Stimulated activated CD4-positive, alpha-beta T cell treated with anti-CD3 and anti-CD28 coated beads, Interleukin-12 subunit alpha, Interleukin-12 subunit beta, amount 100 ng/mL, for 48 hours (primary cell): ENCODE data around the gene AK8.

Experiments
- DNase-seq, 3 donors: peaks; one replicate each; pipeline ENCODE4 v3.0.0-alpha.2; 2020; ENCODE audit warnings: low read depth in 2 of 3, low spot score in 1 of 3

Gene AK8

GRCh38 chr9:132858751-132859150, 19.3 kb downstream of the AK8 start:
- no peak for DNase-seq

DNA sequence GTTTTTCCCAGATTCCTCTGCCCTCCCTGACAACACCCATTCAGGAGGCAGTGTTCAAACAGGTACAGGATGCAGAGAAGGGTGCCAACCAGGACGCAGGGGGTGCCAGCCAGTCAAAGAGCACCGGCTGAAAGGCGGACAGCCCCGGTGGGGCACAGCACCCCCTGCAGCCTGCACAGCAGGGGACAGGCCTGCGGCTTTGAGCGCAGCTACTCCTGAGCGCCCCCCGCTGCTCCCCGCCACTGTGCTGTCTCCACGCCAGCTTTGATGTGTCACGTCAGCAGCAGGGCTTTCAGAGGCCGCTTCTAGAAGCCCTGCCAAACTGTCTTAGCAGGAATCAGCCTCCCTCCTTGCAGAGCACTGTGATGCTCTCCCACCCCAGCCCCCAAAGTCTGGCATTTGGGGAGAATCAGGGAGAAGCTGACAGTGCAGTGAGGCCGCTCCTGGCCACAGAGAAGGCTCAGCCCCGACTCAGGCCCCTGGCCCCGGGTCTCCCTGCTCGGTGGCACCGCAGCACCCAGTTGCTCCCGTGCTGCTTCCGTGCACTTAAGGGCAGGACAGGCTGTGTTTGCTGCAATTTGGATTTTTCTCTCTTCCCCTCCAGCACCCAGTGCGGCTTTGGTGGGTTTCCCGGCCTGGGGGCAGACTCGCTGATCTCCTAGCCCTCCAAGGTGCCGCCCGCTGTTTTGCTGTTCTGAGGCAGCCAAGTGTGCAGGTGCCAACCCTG, 20.3 kb downstream of the AK8 start:
- DNase-seq = no peak

DNA sequence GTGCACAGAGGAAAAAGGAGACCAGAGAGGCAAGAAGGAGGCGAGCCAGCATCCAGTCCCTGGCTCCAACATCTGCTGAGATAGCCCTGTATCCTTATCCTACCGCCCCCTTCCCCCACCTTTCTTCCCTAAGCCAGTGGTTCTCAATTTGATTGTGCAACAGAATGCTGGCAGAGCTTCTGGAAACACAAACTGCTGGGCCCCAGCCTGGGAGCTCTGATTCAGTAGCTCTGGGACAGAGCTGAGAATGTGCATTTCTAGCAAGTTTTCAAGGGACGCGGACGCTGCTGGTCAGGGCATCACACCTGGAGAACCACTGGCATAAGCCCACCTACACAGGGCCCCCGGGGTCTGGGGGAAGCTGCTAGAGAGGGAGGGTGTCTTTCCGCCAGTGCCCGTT, 21.1 kb downstream of the AK8 start:
- no peak for DNase-seq

DNA sequence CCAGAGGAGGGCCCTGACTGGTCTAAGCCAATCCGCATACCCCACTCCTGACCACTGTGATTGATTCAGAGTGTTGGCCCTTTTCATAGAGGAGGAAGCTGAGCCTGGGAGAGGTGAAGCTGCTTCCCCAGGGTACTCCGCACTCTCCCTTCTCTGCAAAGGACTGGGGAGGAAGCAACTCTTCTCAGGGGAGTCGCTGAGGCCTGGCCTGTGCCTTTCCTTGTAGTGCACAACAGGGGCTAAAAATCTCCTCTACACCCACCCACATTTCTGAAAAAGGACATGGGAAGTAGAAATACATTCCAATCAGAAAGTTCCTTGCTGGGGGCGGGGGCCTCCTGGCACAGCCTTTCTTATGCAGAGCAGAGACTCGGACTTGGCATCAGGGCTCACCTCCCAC, 22.2 kb downstream of the AK8 start:
- no peak for DNase-seq

- DNase-seq = no peak
Measured at GRCh38 chr9:132854832-132855231, 23.3 kb downstream of the AK8 start.

DNA sequence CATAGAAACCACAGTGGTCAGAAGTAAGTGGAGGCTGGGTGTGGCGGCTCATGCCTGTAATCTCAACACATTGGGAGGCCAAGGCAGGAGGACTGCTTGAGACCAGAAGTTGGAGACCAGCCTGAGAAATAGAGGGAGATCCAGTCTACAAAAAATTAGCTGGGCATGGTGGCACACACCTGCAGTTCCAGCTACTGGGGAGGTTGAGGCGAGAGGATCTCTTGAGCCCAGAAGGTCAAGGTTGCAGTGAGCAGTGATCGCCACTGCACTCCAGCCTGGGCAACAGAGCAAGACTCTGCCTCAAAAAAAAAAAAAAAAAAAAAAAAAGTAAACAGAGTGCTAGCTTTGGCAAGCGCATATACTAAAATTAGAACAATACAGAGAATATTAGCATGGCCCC, 24.6 kb downstream of the AK8 start:
- DNase-seq = no peak

DNA sequence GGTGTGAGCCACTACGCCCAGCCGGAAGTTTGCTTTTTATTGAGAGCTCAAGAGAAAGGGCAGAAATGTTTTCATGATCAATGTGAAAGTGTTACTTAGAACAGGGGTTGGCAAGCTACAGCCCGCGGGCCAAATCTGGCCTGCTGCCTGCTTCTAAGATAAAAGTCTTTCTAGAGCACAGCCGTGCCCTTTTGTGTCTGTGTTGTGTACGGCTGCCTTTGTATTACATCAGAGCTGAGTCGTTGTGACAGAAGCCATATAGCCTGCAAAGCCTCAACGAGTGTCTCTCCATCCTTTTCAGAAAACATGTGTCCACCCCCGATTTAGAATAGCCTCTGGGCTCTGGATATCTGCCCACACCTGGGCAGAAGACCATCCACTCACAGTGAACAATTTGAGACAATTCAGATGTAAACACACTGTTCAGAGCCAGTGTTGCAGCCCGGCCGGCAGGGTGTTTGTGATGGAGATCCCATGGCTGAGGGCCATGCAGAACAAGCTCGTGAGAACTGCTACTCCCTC, 28.8 kb downstream of the AK8 start:
- DNase-seq = no peak

- no peak for DNase-seq
Measured at GRCh38 chr9:132846918-132847515, 31.1 kb downstream of the AK8 start.

DNA sequence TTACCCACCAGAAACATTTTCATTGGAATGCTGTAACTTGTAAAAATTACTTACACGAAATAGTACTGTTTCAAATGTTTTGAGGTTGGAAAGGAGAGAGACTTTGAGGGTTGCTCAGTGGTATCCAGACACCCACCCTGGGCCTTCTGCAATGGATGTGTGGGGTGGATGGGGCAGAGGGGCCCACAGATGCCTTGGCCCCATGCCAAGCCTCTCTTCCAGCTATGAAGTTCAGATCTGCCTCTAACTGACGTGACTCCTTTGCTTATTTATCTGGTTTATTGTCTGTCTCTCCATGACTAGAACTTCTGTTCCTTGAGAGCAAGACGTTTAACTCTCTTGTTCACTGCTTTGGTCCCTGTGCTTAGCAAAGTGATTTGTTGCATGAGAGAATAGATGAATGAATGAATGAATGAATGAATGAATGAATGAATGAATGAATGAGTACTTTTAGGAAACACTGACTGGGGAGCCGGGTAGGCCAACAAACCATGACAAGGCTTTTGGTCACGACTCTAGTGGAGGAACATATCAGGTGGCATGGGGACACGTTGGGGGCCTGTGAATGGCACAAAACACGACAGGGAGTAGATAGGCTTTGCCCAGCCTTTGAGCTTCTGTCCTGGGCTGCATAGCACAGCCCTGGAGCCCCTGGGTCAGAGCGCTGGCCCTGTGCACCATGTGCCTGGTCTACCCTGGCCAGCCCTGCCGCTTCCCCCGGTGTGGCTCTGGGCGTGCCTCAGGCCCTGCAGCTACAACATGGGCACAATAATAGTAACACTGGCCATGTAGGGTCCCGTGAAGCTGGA, 31.8 kb downstream of the AK8 start:
- DNase-seq = no peak

DNA sequence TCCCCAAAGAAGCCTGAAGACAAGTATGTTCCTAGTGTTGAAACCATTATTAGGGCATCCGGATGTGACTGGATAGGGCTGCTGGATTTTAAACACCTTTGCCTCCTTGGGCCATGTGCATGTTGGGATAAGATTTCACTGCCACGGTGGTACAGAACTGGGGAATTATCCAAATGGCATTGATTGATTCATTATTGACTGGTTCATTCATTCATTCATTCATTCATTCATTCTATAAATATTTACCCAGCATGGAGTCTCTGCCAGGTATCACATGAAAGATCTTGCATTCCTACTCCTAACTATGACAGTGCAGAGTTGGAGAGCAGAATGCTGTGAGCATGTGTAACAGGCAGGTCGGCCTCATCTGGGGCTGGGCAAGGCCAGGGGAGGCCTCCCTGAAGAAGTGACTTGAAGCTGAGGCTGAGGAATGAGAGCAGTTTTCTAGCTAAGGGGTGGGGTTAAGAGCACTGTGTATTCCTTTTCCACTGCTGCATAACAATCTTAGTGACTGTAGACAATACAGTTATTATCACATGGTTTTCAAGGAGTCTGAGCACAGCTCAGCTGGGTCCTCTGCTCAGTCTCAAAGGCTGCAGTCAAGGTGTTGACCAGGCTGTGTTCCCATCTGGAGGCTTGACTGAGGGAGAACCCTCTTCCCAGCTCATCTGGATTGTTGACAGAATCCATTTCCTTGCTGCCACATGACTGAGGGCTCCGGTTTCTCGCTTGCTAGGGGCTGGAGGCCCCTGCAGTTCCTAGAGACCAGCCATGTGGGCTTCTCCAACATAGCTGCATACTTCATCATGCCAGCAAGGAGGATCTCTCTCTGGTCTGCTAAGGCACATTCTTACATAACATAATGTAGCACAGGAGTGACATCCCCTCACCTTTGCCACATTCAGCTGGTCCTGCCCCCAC, 35.7 kb downstream of the AK8 start:
- DNase-seq = no peak

GRCh38 chr9:132840980-132841379, 37.1 kb downstream of the AK8 start:
- no peak for DNase-seq

DNA sequence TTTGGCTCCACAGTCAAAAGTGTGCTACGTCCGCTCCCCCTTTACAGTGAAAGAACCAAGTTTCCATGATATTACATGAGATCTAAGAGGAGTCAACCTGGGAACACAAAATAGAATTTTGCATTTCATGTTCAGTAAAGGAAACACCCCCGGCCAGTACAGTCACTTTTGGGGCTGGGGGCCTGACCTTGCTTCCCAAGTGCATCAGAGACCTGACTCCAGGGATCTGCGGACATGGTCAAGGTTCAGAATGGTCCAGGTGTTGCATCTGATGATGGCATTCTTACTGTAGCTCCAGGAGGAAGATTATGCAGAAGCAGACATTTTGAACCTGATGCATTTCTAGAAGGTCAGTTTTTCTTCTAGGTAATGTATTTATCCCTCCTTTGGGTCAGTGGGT, 39.8 kb downstream of the AK8 start:
- DNase-seq = no peak

- no peak for DNase-seq
Measured at GRCh38 chr9:132837501-132838286, 40.4 kb downstream of the AK8 start.

DNA sequence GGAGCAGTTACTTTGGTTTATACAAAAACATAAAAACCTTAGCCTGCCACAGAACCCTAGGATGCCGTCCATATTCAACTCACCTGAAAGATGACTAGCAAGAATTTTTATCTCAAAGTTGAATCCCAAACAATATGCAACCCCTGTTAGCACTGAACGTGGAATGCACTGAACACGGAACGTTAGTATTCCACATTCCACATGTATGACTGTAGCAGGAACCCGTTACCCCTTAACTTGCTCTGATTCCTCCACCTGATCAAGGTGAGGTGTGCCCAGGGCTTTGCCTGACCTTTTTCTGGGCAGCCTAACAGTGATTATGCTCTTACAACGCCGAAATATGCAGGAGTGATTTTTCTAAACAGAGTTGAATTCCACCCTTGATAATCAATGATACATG, 43.7 kb downstream of the AK8 start:
- DNase-seq = no peak

- DNase-seq = no peak
Measured at GRCh38 chr9:132833550-132834121, 44.4 kb downstream of the AK8 start.

DNA sequence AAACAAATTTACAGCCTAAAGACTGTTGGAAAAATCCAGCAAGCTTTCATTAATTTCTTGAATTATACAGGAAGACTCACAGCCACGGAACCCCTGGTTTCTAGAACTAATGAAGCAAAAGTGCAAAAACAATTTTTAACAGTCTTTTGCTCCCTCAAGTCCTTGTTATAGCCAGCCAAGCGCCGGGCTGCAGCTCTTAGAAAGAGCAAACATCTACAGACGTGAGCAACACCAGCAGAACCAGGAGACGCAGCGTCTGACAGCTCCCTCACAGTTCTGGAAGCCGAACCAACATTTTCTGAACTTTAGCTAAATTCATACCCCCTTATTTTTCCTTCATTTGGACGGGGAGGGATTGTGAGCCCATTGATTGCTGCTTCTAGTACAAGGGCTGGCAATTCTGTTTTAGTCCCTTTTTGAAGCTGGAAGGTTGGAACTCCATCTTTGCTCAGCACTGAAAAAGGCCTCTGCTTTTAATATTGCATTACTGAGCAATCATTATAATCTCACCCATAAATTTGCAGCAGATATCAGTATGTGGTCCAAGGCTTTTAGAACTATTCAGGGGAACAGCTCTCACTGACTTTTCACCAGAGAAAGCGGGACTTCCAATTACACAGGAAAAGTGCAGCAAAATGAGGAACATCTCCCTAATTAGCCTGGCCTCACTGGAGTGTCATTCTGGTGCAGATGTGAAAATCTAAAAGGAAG, 45.8 kb downstream of the AK8 start:
- no peak for DNase-seq

DNA sequence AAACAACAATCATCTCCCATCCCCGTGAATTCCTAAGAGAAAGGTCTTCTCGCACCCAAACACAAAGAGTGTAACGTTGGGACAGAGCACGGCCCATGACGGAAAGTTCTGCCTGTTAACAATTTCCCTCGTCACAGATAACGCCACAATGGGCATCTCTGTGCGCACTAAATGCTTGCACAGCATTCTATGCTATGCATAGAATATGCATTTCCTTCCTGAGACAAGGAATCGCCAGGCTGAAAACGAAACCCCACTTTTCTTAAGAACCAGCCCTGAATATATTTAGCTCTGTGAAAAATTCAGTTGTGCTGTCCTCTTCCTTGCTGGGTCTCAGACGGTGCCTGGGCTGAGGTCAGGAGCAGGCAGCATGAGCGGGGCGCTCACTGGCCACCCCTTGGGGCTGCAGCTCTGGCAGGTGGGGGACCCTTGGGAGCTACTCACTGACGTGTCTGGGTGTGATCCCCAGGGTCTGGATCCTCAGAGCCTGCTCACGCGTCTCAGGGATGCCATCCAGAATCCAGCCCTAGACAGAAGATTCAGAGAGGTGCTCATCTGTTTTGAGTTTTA, 49.8 kb downstream of the AK8 start:
- no peak for DNase-seq

GRCh38 chr9:132827366-132827765, 50.7 kb downstream of the AK8 start:
- DNase-seq = no peak
